ENCODE results near the gene MAST4.

Gene MAST4

GRCh38 chr5:66595756-66596635 lies at the start of gene MAST4:
Gene MAST4 (plus strand): TSS chr5:66596393. CDS start chr5:66596656, 263 bp downstream.
- DNase-seq, result peak; percentile 91

GRCh38 chr5:66546541-66546940 lies 49.7 kb upstream of the MAST4 start:
- no peak for DNase-seq

- DNase-seq, result peak; percentile 70
Observed at GRCh38 chr5:66551338-66551737, 44.9 kb upstream of the MAST4 start.

- peak; percentile 77 for DNase-seq
Observed at GRCh38 chr5:66551945-66552344, 44.2 kb upstream of the MAST4 start.

- no peak for DNase-seq
Observed at GRCh38 chr5:66553368-66553912, 42.8 kb upstream of the MAST4 start.

GRCh38 chr5:66553916-66554575 lies 42.1 kb upstream of the MAST4 start:
- DNase-seq, result peak; percentile 99

GRCh38 chr5:66554884-66555283 lies 41.3 kb upstream of the MAST4 start:
- no peak for DNase-seq

GRCh38 chr5:66558560-66558959 lies 37.6 kb upstream of the MAST4 start:
- no peak for DNase-seq

- DNase-seq, result no peak
Observed at GRCh38 chr5:66560371-66560770, 35.8 kb upstream of the MAST4 start.

GRCh38 chr5:66561256-66561990 lies 34.8 kb upstream of the MAST4 start:
- no peak for DNase-seq

GRCh38 chr5:66565878-66566277 lies 30.3 kb upstream of the MAST4 start:
- DNase-seq, result peak; percentile 22

GRCh38 chr5:66567474-66567873 lies 28.7 kb upstream of the MAST4 start:
- no peak for DNase-seq

GRCh38 chr5:66570201-66570600 lies 26.0 kb upstream of the MAST4 start:
- DNase-seq, result no peak

- no peak for DNase-seq
Observed at GRCh38 chr5:66573733-66574132, 22.5 kb upstream of the MAST4 start.

- peak; percentile 92 for DNase-seq
Observed at GRCh38 chr5:66582499-66583165, 13.6 kb upstream of the MAST4 start.

GRCh38 chr5:66585291-66585690 lies 10.9 kb upstream of the MAST4 start:
- DNase-seq, result peak; percentile 78

GRCh38 chr5:66587771-66588170 lies 8.4 kb upstream of the MAST4 start:
- DNase-seq, result no peak

- DNase-seq, result no peak
Observed at GRCh38 chr5:66596636-66597182, 516 bp downstream of the MAST4 start.

- DNase-seq, result no peak
Observed at GRCh38 chr5:66597183-66597757, 1.1 kb downstream of the MAST4 start.

- DNase-seq, result no peak
Observed at GRCh38 chr5:66602621-66603020, 6.4 kb downstream of the MAST4 start.

GRCh38 chr5:66603164-66603563 lies 7.0 kb downstream of the MAST4 start:
- DNase-seq, result no peak

GRCh38 chr5:66603881-66604280 lies 7.7 kb downstream of the MAST4 start:
- DNase-seq, result no peak
